Heart left ventricle (tissue), 13 donors: ENCODE measurements around the gene MRLN.

Experiments used
- CTCF ChIP-seq, 12 donors: fragments of 200-600 bp; sonication (generic) in 4 of 12; IDR thresholded peaks; one replicate each; pipeline versions ENCODE4 v1.5.0 to v1.8.0; 2018 to 2022; ENCODE audit warnings: antibody characterized with exemption in 12 of 12, mild to moderate bottlenecking in 5 of 12
- POLR2A ChIP-seq, 2 donors: fragments of 450-650 bp; IDR thresholded peaks; one replicate each; pipeline ENCODE4 v1.6.1; 2017; ENCODE audit warnings: antibody characterized with exemption in 2 of 2, mild to moderate bottlenecking in 2 of 2, moderate library complexity in 2 of 2
- donor health status: ischemic (EF 13 %, LVEDD 7.1; RV severe dilation, severe dysfunction).
- donor health status: DM: no; HTN: yes; CAD: no.
- donor health status: DM: no; HTN: no; CAD: no.
- donor health status: ischemic (EF 25% LVEDD 6.9; RV normal size, moderate dysfunction).
- donor health status: ischemic (EF 25% LVEDD 5.7; RV mildly dilated, moderate dysfunction).
- donor health status: ischemic (EF 35%, LVEDD 5.7; RV mildly dilated, moderate dysfunction).
- donor health status: nonischemic (EF 11% LVEDD 7.7; RV severe dilation, severe dysfunction).
- donor health status: DM: yes; HTN: yes; CAD: no.
- donor health status: PGD.
- donor health status: ischemic (EF 29% LVEDD 5.4; RV normal size, mild dysfunction).
- donor health status: nonischemic (EF 23%, LVEDD 6.1; RV moderate dilation, normal function).

DNA sequence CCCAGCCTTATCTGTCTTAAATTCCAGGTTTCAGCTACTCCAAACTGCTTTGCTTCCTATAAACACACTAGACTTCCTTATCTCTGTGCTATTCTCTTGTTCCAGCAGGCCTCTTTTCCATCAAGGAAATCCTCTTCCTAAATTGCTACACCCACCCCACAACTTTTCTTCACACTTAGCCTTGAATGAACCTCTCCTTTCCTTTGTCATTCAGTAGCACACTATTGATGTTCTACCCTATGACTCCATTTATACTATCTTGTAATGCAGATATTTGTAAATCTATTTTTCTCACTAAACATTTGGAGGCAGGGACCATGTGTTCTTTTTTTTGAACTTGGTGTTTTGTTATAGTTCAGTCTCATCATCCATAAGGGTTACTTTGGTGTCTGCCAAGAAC is 47.3 kb downstream of the MRLN start:
- no peak for TF ChIP-seq POLR2A (IDR thresholded peaks at IDR 0.05)
- no peak for TF ChIP-seq CTCF (IDR thresholded peaks at IDR 0.05)
